ENCODE data around the gene HPSE.
"Not testable (repeated sequence)": the region's sequence is repeated elsewhere in the genome, so short reads cannot be mapped to it uniquely, and the experiment has no call there.

Gene HPSE

DNA sequence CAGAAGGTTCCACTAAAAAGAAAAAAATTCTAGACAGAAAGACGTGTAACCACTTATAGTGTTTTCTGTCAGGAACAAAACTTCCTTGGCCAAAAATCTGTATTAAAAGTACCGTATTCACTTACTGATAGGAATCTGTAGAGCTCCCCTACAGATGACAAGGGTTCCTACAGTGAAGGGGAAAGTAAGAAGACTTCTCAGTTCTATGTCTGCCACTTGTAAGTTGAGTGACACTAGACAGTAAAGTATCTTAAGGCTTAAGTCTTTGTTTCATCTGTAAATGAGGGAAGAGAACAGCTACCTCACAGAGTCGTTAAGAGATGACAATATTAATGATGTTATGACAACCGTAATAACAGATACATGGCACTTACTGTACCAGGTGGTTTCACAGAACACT is 53.3 kb downstream of the HPSE start:
- FAIRE-seq, result no peak

DNA sequence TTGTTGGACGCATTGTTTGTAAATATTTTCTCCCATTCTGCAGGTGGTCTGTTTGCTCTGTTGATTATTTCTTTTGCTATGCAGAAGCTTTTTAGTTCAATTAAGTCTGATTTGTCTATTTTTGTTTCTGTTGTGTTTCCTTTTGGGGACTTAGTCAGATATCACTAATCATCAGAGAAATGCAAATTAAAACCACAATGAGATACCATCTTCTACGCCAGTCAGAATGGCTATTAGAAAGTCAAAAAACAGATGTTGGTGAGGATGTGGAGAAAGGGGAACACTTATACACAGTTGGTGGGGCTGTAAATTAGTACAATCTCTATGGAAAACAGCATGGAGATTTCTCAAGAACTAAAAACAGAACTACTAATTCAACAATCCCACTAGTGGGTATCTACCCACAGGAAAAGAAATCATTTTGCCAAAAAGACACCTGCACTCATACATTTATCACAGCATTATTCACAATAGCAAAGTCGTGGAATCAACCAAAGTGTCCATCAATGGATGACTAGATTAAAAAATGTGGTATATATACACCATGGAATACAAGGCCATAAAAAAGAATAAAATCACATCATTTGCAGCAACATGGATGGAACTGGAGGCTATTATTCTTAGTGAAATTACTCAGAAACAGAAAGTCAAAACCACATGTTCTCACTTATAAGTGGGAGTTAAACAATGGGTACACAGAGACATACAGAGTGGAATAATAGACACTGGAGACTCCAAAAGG is 58.2 kb downstream of the HPSE start:
- FAIRE-seq, result no peak

DNA sequence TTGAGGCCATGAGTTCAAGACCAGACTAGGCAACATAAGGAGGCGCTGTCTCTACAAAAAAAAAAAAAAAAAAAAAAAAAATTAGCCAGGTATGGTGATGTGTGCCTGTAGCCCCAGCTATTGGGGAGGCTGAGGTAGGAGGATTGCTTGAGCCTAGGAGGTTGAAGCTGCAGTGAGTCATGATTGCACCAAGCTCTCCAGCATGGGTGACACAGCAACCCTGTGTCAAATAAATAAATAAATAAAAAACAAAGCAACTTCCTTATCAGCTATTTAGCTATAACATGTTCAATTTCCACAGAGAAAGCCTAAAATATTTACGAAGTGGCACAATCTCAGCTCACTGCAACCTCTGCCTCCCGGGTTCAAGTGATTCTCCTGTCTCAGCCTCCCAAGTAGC is 60.7 kb downstream of the HPSE start:
- not testable (repeated sequence) for FAIRE-seq

DNA sequence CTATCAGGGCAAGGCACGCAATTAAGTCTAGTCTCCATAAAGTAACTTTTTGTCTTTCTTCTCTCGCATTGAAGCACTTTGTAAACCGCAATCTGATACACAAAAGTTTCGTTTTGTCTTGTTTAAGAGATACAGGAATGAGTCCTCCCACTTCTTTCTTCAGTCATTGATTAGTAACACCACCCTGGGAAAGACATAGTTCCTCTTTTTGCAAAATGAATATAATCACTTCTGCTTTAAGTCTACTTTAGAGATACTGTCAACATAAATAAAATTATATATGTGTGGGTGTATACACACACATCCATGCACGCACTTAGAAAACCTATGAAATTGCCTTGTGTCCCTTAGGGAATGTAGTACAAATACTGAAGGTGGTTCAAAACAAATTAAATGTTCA is 61.7 kb downstream of the HPSE start:
- FAIRE-seq, result peak; percentile 6

DNA sequence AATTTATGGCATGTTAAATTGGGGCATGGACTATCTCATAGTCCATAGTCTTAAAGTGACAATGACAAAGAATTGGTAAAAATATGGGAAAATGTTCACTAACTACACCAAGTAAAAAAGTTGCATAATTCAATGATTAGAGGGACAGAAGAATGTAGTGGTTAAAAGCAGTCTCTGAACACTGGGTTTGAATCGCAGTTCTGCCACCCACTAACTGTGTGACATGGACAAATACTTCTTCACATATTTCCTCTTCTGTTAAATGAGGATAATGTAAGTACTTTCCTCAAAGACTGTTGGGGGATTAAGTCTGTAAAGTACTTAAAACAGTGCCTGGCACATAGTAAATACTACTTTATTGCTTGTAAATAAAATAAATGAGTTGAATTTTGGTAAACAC is 65.4 kb downstream of the HPSE start:
- FAIRE-seq, result peak; percentile 87

DNA sequence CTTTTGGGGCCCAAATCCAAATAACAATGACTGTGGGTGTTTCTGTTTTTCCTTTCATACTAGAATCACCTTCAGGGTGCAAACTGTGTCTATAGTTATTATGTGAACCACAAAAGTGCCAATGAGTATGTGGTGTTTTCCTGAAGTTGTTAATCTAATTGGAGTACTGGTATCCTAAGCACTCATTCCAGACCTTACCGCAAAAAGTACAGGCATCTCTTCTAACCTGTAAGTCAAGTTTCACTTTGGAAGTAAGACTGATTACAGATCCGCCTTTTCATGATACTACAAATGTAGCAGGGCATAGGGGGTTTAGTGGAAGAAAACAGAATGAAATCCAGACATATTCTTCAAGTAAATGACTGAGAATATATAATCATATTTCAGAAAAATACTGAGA is 66.2 kb downstream of the HPSE start:
- FAIRE-seq, result no peak

DNA sequence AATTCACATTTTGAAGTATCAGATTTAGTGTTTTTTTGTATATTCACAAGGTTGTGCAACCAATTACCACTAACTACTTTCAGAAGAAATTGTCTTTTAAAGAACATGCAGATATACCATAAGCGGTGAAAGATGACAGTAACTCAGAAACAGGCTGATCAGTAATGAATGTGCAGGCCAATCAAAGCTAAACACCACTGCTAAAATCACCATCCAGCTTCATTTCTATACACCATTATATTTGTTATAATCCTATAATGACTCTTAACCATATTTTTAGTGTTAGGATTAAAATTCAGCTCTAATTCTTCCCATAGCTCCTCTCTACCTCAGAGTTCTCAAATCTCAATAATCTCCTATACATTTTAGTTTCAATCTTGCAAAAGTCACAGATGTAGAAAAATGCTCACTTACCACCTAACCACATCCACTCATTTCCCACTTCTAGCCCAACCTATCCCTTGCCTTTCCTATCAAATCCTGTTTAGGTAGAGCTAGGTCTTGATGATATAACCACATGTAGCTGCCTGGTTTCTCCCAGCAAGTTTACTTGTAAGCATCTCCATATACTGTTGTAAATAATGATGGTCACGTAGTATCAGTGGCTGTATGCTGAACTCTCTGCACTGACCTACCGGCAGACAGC is 66.7 kb downstream of the HPSE start:
- no peak for FAIRE-seq

DNA sequence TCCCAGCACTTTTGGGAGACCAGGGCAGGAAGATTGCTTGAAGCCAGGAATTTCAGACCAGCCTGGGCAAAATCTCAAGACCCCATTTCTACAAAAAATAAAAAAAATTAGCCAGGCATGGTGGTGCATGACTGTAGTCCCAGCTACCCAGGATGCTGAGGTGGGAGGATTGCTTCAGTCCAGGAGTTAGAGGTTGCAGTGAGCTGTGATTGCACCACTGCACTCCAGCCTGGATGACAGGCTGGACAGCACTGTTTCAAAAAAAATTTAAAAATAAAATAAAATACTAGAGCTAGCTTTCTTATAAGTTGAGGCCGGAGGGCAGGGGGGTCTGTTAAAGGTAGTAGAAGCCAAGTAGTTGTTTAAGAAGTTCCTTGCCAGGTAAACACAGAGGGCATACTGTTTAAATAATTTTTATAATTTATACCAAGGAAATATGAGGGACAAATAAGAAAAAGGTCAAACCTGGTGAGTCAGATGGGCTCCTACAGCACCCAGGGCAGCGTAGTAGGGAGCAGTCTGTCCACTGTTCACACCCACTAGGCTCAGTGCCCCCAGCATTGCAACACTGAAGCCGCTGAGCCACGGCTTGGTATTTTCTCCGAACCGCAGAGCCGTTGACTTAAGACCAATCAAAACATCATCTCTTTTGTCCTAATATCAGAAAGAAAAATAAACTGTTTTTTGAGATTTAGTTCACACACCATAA is 67.4 kb downstream of the HPSE start:
- FAIRE-seq, result no peak

DNA sequence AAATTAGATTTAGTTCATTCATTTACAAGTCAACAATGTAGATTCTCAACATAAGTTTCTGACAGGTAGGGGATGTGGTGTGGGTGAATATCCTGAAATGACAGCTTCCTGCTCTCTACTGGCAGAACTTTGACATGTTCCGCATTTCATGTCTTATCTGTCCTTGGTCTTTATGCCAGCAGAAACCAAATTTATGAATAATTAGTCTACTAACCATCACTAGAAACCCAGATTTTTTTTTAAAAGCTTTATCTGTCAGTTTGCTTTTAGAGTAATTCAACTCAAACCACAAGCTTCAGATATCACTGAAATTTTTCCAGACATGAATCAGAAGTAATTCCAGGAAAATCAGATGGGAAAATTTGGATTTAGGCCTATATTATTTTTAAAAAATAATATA is 68.0 kb downstream of the HPSE start:
- no peak for FAIRE-seq

DNA sequence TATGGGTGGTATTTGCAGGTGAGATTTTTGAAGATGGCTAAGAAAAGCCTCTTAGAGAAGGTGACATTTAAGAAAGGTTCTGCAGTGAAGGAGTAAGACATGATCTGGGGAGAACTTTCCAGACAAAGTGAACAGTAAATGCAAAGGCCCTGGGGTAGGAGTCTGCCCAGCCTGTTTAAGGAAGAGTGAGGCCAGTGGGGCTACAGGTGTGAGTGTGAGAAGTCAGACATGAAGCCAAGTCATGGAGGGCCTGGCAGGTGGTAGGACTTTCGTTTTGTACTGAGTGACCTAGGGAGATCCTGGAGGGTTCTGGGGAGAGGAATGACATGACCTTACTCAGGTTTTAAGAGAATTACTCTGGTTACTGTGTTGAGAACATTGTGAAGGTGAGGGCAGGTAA is 71.5 kb downstream of the HPSE start:
- FAIRE-seq, result no peak

DNA sequence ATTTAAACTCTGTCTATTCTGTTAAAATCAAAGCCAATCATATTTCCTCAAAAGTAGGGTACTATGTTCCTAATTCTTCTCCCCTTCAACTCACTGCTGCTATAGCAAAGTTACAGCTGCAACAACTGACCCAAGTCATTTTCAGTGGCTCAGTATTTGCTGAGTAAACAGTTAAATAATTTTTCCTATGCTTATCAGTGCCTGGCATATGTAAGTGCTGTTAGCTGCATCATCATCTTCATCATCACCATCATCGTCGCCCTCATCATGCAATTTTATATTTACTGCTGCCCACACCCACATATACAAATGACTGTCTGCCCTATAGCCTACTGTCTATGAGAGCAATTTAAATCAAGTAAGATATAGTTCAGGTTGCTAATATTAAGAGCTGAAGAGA is 72.0 kb downstream of the HPSE start:
- no peak for FAIRE-seq

DNA sequence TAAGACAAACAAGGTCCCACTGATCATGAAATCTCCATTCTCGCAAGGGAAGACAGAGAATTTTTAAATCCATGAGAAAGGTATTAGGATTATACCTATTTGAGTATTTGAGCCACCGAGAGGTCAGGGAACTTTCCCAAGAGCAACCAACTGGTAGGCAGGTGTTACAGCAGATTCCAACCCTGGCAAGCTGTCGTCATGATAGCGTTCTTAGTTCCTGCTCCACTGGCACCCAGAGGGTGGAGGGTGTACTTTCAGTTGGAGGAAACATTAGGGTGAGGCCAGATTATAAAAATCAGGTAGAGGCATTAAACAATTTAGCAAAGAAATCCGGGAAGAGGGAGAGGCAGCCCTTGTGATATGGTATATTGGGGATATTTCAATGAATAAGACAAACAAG is 73.3 kb downstream of the HPSE start:
- FAIRE-seq, result no peak

DNA sequence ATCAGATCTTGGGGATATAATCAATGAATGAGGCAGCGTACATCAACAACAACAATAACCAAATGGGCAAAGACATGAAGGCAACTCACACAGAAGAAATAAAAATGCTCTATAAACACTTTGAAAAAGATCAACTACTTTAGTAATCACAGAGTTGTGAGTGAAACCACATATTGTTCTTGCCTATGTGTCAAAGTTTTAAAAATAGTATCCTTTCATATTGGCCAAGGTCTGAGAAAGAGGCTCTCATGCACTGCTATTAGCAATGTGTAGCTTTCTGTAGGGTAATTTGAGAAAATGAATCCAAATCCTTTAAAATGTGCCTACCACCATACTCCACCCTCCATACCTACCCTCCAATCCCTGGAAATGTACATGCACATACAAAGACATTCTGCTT is 75.1 kb downstream of the HPSE start:
- FAIRE-seq, result no peak

DNA sequence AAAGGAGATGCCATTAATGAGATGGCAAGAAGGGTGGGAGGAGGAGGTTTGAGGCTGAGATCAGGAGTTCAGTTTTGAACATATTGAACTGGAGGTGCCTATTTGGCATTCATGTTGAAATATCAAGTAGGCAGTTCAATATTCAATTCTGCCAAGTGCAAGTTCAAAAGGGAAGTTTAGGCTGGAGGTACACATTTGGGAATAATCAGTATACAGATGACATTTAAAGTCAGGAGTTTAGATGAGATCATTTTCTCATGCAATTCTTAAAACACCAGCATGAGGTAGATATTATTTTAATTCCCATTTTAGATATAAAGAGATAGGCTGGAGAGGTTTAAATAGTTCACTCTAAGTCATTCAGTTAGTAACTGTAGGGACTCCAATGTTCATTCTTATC is 76.2 kb downstream of the HPSE start:
- FAIRE-seq, result no peak

DNA sequence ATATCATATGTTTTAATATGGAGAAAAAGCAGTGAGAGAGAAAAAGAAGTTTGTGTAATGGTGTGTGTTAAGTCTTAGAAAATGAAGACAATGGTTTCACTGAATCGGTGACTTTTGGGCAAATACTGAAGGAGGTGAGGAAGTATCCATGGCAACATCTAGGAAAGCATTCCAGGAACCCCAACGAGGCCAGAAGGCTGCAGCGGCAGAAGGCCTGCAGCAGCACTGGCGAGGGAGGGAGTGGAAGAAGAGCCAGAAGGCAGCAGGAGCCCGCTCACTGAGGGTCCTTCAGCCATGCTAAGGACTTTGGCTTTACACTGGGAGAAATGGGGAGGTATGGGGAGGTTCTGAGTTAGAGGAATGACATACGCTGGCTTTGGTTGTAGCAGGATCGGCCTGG is 76.8 kb downstream of the HPSE start:
- FAIRE-seq, result no peak

DNA sequence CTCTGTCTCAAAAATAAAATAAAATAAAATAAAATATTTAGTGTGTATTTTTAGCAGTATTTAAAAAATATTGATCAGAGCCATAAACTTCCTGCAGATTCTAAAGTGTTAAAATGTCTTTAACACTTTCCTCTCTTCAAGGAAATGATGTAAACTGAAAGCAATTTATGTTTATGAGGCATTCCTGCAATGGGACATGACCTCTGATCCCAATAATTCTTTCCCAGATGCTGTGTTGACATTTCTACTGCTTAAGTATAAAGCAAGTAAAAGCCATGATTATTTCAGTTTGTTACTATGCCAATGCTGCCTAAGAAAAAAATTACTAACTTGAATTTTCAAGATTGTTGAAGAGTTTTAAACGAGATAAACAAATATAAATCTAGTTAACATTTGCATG is 79.1 kb downstream of the HPSE start:
- peak; percentile 99 for FAIRE-seq

DNA sequence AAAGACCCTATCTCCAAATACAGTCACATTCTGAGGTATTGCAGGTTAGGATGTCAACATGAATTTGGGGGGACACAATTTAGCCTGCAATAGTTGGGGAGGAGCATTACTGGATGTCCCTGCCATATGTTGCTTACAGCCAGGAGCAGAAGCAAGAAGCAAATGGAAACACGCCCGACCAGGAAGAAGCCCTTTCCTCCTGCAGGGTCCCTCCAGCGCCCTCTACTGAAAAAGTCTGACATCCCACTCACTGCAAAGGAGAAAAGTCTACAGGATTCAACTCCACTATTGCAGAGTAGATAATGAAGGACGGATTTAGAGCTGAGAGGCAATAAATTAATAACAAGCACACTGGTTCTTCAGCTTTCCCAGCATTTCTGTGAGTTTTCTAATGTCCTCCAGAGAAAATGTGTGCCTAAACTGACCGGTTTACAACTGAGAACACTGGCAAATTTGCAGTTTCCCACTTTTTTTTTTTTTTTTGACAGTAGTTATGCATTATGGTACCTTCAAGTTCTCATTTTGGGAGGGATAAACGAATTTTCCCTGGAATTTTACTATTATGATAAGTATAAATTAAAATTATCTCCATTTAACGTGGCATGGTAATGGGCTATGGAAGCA is 81.8 kb downstream of the HPSE start:
- peak; percentile 92 for FAIRE-seq

DNA sequence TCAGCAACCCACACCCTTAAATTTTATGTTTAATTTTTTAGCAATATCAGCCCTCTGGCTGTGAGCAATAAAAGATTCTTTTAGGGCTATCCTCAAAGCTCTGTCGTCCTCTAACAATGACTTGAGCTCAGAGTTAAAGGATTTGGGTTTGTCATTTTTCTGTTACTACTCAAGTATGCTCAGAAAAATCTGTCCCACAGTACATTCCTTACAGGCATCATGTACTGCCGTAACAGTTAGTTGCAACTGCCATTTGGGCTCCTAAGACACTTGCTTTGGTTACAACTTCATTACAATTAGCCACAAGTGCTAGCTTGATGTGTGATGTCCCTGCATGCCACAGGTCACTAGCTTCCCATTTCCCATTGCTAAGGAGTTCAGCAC is 83.2 kb downstream of the HPSE start:
- FAIRE-seq, result no peak

DNA sequence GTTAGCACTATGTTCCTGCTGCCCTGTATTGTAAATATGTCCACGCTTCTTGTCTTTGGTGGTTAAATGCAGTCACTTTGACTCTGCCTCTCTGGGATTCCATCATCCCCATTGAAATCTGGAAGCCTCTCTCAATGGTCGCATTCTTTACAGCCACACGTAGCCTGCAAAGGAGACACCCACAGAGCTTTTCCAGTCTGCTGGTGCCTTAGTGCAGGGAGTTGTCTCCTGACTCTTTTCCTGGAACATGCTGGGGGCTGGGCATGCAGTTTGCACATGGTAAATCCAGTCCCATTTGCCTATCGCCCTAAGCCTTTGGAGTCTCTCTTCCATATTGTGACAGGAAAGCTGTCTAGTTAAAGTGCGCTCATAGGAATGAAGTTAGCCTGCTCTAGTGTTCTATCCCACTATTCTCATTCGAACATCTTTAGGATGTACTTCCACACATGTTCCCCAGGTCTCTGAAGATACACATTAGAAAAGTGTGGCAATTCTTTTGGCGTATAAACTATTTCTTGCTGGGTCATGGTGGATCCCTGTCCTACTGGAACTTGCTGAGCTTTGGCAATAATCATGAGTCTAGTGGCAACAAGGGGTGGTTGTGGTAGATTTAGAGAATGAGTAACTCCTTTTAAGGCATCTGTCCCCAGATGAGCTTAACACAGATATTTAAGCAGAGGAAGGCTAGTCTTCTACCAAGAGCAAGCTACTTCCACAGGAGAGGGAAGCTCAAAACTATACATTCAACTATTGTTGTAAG is 83.8 kb downstream of the HPSE start:
- FAIRE-seq, result no peak

DNA sequence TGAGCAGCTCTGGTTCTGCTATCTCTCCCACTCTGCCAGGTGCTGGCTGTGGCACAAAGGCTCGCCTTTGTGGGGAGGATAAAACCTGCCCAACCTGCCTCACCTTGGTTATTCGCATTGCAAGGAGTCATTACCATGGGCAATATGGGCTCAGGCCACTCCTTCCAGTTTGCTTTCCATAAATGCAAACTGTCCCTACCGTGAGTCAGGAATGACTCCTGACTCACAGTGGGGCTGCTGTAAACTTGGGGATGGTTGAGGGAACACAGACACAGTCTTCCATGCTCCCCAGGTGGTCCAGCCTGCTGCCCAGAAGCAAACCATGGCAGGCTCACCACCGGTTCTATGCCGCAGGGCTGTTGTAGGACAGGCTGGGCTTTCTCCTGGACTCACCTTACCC is 86.2 kb downstream of the HPSE start:
- no peak for FAIRE-seq

DNA sequence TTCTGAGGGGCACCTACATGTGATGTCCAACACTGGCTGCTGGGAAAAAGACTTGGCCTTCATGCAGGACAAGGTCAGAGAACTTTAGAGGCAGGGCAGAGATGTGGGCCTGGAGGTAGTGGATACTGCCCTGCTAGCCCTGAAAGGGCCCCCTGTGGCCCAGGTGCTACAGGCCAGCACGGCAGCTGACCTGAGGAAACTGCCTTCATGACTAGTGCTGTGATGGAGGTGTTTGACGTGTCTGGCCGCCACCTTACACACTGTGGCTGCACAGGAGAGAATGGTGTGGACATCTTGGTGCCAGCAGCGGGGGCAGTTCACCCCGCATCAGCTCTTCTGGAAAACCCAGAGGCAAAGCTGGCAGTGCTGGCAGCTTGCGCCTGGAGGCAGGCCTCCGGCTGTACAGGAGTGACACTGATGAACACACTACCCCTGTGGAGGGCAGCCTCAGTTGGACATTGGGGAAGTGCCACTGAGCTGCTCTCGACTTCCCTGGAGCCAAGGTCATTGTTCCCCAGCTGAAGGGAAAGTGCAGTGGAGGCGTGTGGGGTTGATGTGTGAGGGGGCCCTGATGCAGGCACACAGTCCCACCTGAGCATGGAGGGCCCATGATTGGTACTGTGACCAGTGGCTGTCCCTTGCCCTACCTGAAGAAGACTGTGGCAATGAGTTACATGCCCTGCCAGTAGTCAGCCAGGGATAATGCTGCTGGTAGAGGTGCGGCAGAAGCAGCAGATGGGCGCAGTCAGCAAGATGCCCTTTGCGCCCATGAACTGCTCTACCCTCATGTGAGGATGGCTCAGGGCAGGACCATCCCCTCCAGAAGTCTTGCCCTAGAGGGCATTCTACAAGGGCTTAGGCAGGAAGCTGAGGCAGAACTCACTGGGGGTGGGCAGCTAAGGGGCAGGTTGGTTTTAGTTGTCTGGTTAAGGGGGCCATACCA is 87.0 kb downstream of the HPSE start:
- FAIRE-seq, result no peak
